Subcutaneous adipose tissue (tissue), 4 donors: ENCODE data around the gene LMF2. TPM values are rescaled to one million over a fixed set of nuclear protein-coding genes. Genes with fewer than 3 reads are reported as not detected.

Experiments used
- total RNA-seq, 4 donors: library from RNA; depleted of rRNA; stranded (reverse); fragments of >200 nt; gene quantifications; one replicate each; pipeline ENCODE4 v1.1.0, GENCODE V29; 2016
- TF ChIP-seq, protein P1 (sequence below): fragments of 450-650 bp; IDR thresholded peaks from one replicate; pipeline ENCODE4 v1.5.1; 2016; ENCODE audit warnings: low read depth, mild to moderate bottlenecking, control low read depth, antibody characterized with exemption, moderate library complexity

Gene LMF2, protein sequence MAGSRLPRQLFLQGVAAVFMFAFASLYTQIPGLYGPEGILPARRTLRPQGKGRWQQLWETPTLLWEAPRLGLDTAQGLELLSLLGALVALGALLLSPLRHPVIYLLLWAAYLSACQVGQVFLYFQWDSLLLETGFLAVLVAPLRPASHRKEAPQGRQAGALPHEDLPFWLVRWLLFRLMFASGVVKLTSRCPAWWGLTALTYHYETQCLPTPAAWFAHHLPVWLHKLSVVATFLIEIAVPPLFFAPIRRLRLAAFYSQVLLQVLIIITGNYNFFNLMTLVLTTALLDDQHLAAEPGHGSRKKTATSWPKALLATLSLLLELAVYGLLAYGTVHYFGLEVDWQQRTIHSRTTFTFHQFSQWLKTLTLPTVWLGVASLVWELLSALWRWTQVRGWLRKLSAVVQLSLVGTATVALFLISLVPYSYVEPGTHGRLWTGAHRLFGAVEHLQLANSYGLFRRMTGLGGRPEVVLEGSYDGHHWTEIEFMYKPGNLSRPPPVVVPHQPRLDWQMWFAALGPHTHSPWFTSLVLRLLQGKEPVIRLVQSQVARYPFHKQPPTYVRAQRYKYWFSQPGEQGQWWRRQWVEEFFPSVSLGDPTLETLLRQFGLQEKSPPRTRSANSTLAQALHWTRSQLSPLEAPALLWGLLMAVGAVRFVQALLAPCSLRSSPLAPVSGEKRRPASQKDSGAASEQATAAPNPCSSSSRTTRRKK
- 10 to 100 TPM; 24.1 to 76.3 (median 37.0) TPM for total RNA-seq

DNA sequence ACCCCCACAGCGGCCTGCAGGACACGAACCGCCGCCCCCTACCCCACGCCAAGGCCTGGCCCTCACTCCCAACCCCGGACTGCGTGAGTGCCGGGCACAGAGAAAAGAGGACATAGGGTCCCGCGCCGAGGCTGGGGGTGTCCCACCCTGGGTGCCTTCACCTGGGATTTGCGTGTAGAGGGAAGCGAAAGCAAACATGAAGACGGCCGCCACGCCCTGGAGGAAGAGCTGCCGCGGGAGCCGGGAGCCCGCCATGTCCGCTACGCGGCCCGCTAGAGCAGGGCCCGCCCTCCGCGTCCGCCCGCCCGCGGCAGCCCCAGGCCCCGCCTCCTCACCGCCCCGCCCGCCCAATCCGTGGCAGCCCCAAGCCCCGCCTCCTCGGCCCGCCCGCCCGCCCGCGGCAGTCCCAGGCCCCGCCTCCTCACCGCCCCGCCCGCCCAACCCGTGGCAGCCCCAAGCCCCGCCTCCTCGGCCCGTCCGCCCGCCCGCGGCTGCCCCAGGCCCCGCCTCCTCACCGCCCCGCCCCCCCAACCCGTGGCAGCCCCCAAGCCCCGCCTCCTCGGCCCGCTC is at the start of gene LMF2:
Gene LMF2, minus strand, starts transcription at position 282 of the 570 bp plus-strand sequence. Its CDS starts 27 bp downstream, at position 255.
- TF ChIP-seq, protein P1, sequence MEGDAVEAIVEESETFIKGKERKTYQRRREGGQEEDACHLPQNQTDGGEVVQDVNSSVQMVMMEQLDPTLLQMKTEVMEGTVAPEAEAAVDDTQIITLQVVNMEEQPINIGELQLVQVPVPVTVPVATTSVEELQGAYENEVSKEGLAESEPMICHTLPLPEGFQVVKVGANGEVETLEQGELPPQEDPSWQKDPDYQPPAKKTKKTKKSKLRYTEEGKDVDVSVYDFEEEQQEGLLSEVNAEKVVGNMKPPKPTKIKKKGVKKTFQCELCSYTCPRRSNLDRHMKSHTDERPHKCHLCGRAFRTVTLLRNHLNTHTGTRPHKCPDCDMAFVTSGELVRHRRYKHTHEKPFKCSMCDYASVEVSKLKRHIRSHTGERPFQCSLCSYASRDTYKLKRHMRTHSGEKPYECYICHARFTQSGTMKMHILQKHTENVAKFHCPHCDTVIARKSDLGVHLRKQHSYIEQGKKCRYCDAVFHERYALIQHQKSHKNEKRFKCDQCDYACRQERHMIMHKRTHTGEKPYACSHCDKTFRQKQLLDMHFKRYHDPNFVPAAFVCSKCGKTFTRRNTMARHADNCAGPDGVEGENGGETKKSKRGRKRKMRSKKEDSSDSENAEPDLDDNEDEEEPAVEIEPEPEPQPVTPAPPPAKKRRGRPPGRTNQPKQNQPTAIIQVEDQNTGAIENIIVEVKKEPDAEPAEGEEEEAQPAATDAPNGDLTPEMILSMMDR: no peak

DNA sequence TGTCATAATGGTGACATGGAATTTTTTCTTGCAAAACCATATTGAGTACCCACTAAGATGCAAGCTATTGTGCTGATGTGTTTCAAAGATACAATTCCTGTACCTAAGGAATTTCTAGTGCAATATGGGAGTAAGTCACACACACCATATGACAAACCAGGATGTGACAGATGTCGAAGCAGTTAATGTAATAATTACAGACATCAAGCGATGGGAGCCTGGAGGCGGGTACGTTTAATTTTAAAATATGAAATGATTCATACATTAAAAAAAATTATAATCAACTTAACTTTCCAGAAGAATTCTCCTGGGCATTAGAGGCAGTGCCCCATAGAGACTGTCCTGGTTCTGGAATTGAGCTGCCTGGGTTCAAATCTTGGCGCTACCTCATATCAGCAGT is 49.2 kb upstream of the LMF2 start:
- TF ChIP-seq, protein P1: no peak

DNA sequence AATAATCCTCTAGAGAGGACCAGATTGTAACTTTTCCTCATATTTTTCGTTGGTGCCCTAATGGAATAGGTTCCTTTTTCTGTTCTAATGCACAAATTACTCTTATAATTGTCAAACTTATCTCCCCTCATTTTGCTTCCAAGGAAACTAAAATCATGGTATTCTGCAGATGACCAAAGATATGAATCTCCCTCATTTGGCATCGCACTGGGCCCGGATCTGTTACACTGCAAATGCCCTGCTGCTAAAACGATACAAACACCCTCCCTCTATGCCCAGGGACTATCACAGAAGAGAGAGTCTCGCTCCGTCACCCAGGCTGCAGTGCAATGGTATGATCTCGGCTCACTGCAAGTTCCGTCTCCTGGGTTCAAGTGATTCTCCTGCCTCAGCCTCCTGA is 45.8 kb upstream of the LMF2 start:
- TF ChIP-seq, protein P1: no peak

DNA sequence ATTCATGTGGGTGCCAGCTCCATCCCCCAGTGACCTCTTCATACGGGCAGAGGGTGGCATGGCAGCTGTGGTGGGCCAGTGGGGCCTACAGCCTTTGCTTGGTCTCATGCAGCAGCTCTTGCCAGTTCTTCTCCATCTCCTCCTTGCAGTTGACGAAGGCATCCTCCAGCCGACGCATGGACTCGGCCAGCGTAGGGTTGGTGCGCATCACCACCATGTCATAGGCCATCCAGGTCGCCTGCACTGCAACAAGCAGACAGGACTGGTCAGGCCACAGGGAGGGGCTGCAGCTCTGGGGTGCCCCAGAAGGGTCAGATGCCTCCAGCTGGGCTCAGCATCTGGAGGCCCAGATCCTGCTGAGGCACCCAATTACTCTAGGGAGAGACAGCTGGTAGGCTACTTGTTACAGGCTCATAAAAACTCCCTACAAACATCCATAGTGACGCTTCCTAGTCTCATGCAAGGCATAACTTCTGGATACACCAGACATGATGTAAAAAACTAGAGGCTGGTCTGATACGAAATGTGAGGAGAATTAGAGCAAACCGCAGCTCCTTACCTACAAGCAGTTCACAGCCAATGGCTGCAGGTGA is 43.8 kb upstream of the LMF2 start:
- TF ChIP-seq, protein P1: no peak

DNA sequence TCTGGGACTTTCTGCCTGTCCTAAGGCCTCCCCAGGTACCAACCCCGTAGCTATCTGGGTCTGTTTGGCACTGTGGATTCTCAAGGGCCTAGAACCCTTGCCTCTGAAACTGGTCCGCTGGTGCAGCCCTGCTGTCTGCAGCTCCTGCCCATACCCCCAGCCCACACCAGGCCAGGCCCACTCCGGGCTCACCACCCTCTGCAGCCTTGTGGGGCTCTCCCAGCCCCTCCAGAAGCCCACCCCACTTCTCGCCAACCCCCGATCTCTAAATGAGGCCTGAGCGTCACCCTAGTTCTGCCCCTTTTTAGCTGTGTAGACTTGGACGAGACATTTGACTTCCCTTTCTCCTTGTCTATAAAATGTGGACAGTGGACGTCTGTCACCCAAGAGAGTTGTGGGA is 42.9 kb upstream of the LMF2 start:
- TF ChIP-seq, protein P1: no peak

DNA sequence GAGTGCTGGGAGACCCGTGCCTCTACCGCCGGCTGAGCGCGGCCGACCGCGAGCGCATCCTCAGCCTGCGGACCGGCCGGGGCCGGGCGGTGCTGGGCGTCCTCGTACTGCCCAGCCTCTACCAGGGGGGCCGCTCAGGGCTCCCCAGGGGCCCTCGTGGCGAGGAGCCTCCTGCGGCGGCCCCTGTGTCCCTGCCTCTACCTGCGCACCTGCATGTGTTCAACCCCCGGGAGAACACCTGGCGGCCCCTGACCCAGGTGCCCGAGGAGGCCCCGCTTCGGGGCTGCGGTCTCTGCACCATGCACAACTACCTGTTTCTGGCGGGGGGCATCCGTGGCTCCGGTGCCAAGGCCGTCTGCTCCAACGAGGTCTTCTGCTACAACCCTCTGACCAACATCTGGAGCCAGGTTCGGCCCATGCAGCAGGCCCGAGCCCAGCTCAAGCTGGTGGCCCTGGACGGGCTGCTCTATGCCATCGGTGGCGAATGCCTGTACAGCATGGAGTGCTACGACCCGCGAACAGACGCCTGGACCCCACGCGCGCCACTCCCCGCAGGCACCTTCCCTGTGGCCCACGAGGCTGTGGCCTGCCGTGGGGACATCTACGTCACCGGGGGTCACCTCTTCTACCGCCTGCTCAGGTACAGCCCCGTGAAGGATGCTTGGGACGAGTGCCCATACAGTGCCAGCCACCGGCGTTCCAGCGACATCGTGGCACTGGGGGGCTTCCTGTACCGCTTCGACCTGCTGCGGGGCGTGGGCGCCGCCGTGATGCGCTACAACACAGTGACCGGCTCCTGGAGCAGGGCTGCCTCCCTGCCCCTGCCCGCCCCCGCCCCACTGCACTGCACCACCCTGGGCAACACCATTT is 41.7 kb upstream of the LMF2 start:
- TF ChIP-seq, protein P1: no peak
